CMK (cell line): Measurements from ENCODE around the gene EIF4A2.
"Not testable (repeated sequence)": the region's sequence is repeated elsewhere in the genome, so short reads cannot be mapped to it uniquely, and the experiment has no call there.

Experiments
- DNase-seq: peaks from one replicate; pipeline ENCODE4 v3.0.0-alpha.2; 2010; ENCODE audit warnings: low read depth

The EIF4A2 gene

GRCh38 chr3:186785495-186786018 lies 2.2 kb downstream of the EIF4A2 start:
- DNase-seq, result no peak

- no peak for DNase-seq
These were observed 3.5 kb downstream of the EIF4A2 start for GRCh38 chr3:186786922-186787321.

GRCh38 chr3:186787642-186788481 lies 4.5 kb downstream of the EIF4A2 start:
- no peak for DNase-seq

GRCh38 chr3:186788482-186789370 lies 5.3 kb downstream of the EIF4A2 start:
- no peak for DNase-seq

- no peak for DNase-seq
These were observed 6.3 kb downstream of the EIF4A2 start for GRCh38 chr3:186789554-186790260.

- no peak for DNase-seq
These were observed 7.0 kb downstream of the EIF4A2 start for GRCh38 chr3:186790261-186790981.

- DNase-seq, result no peak
These were observed 15.0 kb downstream of the EIF4A2 start for GRCh38 chr3:186798239-186798874.

- DNase-seq, result no peak
These were observed 16.9 kb downstream of the EIF4A2 start for GRCh38 chr3:186800285-186800684.

GRCh38 chr3:186802701-186803100 lies 19.3 kb downstream of the EIF4A2 start:
- DNase-seq, result no peak

GRCh38 chr3:186803447-186803846 lies 20.1 kb downstream of the EIF4A2 start:
- DNase-seq, result not testable (repeated sequence)

- no peak for DNase-seq
These were observed 23.0 kb downstream of the EIF4A2 start, which contains the start of gene RFC4 for GRCh38 chr3:186806089-186807055. RFC4 (minus strand) TSS chr3:186806482; CDS start chr3:186804713, 1,769 bp downstream.

GRCh38 chr3:186807231-186807630 lies 23.9 kb downstream of the EIF4A2 start:
- no peak for DNase-seq

- no peak for DNase-seq
These were observed 27.1 kb downstream of the EIF4A2 start for GRCh38 chr3:186810336-186810996.

- DNase-seq, result not testable (repeated sequence)
These were observed 27.9 kb downstream of the EIF4A2 start for GRCh38 chr3:186811313-186811712.

GRCh38 chr3:186814100-186814499 lies 30.7 kb downstream of the EIF4A2 start:
- DNase-seq, result no peak

GRCh38 chr3:186815435-186815834 lies 32.1 kb downstream of the EIF4A2 start:
- no peak for DNase-seq

- no peak for DNase-seq
These were observed 35.1 kb downstream of the EIF4A2 start for GRCh38 chr3:186818516-186818915.

GRCh38 chr3:186818956-186819355 lies 35.6 kb downstream of the EIF4A2 start:
- DNase-seq, result no peak
